ENCODE results near the gene FAM53B. TPM values are rescaled to one million over a fixed set of nuclear protein-coding genes. Genes with fewer than 3 reads are reported as not detected.

Gene FAM53B
- total RNA-seq, 1 donor from 2014 or later = 17.0 TPM

- no peak for DNase-seq (ENCODE audit: extremely low read depth, low read depth, low spot score)
These were observed 1.6 kb downstream of the FAM53B start for GRCh38 chr10:124742413-124743190.

GRCh38 chr10:124741922-124742412 is 2.2 kb downstream of the FAM53B start:
- DNase-seq (ENCODE audit: extremely low read depth, low read depth, low spot score) = no peak

DNA sequence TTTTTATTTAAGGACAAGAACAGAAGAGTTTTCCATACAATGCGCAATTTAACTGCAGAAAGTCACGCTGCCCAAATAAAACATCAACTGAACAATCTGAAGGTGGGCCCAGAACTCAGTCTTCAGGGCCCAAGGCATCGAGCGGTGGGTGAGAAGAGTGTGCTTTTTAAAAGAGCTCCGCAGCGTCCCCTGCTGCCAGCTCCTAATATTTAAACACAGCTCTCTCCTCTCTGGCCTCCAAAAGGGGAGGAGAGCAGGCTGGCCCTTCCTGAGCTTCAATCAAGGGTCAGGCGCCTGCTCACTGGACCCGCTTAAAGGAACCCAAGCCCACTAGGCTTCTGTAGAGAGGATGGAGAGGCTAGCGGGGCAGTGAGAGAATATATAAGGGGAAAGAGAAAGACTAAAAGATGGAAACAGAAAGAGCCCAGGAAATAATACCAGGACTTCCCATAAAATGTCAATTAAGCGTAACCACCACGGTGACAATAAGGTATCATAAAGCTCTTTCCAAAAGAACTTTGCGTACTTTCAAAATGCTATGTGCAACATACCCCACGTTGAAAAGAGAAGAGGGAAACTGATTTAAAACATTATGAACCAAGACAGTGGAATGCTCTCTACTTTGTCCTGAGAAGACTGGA is 2.8 kb downstream of the FAM53B start:
- no peak for DNase-seq (ENCODE audit: extremely low read depth, low read depth, low spot score)

- no peak for DNase-seq (ENCODE audit: extremely low read depth, low read depth, low spot score)
These were observed 3.6 kb downstream of the FAM53B start for GRCh38 chr10:124740369-124741280.

DNA sequence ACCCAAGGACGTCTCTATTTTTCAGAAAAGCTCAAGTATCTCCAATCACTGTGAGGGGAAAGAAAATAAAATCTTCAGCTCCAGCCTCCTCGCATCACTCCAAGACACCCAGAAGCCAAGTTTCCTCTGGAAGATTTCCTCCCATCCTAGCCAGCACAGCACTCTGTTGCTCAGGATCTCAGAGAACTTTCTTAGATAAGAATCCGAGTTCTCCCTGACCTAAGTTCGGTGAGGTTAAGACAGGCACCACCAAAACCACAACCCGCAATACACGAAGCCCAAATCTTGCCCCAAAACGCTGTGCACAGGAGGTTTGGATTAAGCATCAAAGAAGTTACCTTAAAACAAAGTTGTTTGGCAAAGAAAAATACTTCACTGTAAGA is 4.2 kb downstream of the FAM53B start:
- no peak for DNase-seq (ENCODE audit: extremely low read depth, low read depth, low spot score)

DNA sequence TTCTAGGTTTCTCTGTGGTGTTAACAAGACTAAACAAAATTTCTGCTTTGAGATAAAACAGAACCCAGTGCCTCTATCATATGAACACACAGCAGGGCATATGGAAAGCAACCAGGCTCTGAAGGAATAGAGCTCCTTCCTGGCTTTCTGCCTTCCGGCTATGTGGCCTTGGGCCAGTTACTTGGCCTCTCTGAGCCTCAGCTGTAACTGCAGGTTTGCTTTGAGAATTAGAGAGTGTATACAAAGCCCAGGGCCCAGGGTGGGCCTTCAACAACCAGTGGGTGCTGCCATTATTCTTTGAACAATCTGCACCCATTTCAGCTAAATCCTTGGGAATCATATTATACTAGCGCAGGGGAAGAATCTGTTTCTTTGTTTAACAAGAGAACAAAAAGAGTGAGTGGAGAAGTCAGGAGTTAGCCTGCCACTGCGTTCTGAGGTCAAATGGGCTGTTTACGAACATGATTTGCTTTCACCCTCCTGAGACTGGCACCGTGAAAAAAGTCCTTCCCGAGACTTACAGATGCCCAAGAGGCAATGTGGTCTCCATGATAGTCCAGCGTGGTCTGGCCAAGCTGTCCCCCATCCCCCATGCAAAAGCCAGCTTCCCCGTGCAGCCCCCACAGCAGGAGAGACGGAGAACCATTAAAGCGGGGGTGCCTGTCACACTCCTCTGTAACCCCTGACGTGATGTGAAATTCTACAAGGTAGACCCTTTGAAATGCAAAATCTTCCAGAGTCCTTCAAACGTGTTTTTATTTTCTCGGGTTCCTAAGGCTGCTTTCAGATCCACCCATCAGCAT is 4.9 kb downstream of the FAM53B start:
- no peak for DNase-seq (ENCODE audit: extremely low read depth, low read depth, low spot score)

- DNase-seq (ENCODE audit: extremely low read depth, low read depth, low spot score) = no peak
These were observed 5.7 kb downstream of the FAM53B start for GRCh38 chr10:124738441-124738840.

DNA sequence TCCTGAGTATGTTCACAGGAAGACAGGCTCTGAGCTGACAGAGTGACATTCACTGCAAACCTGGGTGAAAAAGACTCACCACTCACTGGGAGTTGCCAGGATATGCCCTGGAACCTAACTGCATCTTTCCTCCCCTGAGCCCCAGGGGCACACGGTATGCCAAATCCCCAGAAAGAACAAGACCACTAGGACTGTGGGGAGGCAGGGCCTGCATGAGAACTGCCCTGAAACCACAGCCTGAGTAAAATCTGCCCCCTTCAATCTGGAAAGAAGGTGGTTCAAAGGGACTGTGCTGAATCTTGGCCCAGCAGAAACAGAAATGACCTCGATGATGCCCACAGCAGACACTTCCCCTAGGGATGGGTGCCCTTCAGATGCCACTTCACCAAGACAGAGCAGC is 6.5 kb downstream of the FAM53B start:
- no peak for DNase-seq (ENCODE audit: extremely low read depth, low read depth, low spot score)

DNA sequence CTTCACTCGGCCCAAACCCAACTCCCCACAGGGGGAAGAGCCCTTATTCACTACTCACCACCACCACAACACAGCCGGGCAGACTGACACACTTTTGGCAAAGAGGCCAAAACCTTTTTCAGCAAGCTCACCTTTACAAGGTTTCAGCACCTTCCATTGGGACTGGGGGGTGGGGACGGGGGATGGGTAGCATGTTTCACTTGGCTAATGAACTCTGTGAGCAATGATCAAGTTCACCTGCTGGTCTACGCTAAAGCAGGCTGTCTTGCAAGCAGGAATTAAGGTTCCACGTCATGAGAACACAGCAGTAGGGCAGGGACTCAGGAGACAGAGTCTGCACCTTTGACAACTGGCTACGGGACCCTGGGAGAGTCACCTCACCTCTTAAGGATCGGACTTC is 7.0 kb downstream of the FAM53B start:
- no peak for DNase-seq (ENCODE audit: extremely low read depth, low read depth, low spot score)

DNA sequence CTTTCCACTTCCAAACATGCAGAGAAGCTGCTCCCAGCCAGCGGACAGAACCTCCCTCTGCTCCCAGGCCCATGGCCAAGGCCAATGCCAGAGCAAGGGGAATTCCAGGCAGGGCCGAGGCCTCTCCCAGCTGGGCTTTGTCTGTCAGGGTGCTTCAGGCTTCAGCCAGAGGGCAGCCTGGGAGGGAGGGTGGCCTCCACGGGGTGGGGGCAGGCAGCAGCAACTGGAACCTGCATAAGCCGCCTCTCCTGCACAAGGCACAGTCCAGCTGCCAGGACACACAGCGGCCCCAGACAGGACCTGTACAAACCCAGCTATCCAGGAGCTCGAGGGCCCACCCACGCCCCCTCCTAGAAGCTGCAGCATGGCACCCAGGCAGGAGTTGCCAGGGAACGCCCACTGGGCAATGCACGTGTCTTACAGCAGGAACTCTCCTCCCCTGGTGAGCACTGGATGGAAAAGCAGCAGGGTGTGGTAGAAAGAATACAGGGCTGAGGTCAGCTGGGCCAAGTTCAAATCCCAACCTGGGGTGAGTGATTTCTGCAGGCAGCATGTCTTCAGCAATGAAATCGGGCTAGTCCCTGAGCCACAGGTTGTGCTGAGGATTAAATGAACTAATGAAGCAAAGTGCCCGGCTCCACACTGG is 7.6 kb downstream of the FAM53B start:
- DNase-seq (ENCODE audit: extremely low read depth, low read depth, low spot score) = no peak

DNA sequence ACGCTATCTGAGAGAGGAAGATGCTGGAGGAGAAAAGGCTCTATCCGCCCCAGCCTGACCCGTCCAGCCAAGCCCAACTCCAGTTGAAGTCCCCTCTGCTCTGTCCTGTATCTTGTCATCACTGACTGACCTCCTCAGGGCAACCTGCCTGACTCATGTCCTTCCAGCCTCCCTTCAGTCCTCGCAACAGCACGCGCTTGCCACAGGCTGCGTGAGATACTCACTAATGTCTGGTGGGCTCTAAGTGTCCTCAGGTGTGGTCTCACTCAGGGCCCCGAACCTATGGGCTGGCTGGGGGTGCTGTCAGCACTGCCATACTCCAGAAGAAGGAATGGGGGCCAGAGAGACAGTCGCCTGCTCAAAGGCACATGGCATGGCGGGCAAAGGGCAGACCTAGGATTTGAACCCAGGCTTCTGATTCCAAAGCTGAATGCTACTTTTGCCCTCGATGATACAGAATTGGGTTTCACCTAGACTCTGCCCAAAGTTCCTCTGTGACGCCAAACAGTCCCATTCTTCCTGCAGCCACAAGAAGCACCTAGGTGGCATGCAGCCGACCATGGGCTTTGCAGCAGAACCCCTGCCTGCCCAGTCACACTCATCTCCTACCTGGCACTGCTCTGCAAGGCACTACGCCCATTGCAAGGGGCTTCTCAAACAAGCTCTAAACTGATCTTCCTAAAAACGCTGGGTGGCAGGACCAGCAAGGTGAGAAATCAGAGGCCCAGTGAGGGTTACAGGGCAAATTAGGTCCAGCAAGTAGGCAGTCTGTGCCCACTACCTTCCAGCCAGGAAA is 8.5 kb downstream of the FAM53B start:
- no peak for DNase-seq (ENCODE audit: extremely low read depth, low read depth, low spot score)

DNA sequence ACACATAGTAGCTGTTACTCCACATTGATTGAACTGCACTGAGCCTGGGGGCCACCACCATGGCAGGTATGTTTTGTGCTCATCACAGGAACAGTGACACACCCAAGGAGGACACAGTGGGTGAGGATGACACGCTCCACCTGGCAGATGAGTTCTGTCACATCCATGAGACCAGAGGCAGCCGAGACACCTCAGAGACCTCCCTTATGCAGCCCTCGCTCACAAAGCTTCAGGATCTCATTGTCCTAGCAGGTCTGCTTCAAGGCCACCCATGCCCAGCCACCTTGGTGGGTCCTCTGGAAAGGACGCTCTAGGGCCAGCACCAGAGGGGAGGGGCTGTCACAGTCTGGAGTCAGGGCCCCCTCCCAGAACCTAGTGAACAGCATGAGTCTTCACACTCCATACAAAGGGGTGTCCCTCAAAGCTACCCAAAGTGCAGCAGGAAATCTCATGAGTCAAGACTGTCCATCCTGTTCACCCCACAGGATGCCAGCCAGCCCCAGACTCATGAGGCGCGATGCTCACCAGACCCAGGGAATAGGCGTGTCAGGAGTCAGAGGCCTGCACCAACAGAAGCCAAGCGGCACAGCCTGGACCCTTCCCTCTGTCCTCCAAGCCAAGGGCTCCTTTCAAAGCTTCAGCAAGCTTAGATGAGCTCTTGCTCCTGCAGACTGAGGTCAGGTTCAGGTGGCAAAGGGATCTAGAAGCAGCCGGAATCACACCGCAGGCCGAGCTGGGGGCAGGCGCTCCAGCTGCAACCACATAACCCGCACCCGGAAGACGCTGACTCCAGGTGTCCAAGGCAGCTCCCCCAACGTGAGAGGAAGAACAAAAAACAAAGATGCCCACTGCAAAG is 9.6 kb downstream of the FAM53B start:
- DNase-seq (ENCODE audit: extremely low read depth, low read depth, low spot score) = no peak

DNA sequence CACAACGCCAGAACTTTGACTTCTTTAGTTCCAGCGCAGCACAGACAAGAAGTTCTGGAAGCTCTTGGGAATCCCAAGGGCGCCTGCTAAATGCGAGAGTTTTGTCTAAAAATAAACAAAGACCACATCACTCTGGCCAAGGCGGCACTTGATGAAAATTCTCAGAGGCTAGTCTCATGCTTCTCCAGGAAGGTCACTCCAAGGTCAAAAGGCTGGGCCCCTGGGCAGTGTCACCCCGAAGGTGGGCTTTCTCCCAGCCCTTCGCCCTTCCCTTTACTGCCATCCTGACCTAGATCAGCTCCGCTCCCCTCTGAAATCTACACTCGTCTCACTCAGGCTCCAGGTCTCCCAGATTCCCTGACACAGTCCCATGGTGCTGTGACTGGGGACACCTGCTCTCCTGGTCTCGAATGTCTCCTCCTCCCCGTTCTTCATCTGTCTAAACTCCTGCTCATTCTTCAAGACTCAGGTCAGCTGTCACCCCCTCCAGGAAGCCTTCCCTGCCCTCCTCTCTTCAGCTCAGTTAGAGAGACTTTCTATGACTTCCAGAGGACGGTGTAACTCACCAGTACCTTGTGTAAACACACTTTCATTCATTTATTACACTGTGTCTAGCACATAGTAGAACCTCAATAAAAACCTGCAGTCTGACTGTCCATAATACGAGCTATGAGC is 10.5 kb downstream of the FAM53B start:
- DNase-seq (ENCODE audit: extremely low read depth, low read depth, low spot score) = no peak

- no peak for DNase-seq (ENCODE audit: extremely low read depth, low read depth, low spot score)
These were observed 11.1 kb downstream of the FAM53B start for GRCh38 chr10:124732931-124733570.

GRCh38 chr10:124731551-124731950 is 12.6 kb downstream of the FAM53B start:
- no peak for DNase-seq (ENCODE audit: extremely low read depth, low read depth, low spot score)

DNA sequence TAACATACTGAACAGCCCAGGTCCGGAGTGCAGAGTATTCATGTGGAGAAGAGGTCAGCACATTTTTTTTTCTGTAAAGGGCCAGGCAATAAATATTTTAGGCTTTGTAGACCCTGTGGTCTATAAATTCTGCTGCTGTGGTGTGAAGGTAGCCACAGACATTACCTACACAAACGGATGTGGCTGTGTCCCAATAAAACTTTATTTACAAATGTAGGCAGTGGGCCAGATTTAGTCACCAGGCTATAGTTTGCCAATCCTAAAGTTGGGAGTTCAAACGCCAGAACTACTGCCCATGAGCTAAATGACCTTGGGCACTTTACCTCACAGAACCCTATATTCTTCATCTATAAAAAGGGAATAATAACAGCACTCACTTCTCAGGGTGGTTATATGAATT is 13.4 kb downstream of the FAM53B start:
- DNase-seq (ENCODE audit: extremely low read depth, low read depth, low spot score) = no peak

Measured in glomerular endothelial cell (primary cell).